ENCODE measurements around the gene DUS4L.

- no peak for TF ChIP-seq CTCF (IDR thresholded peaks at IDR 0.05)
- no peak for TF ChIP-seq POLR2A (IDR thresholded peaks at IDR 0.05)
Measured at GRCh38 chr7:107622429-107622828, 58.7 kb downstream of the DUS4L start.

All from lower leg skin (tissue), 3 donors.